ENCODE results near the gene WDR18. TPM values are rescaled to one million over a fixed set of nuclear protein-coding genes. Genes with fewer than 3 reads are reported as not detected.
"Not testable (repeated sequence)": the region's sequence is repeated elsewhere in the genome, so short reads cannot be mapped to it uniquely, and the experiment has no call there.

Gene WDR18
- total RNA-seq, 1 donor from 2014 or later: 20.7 TPM

DNA sequence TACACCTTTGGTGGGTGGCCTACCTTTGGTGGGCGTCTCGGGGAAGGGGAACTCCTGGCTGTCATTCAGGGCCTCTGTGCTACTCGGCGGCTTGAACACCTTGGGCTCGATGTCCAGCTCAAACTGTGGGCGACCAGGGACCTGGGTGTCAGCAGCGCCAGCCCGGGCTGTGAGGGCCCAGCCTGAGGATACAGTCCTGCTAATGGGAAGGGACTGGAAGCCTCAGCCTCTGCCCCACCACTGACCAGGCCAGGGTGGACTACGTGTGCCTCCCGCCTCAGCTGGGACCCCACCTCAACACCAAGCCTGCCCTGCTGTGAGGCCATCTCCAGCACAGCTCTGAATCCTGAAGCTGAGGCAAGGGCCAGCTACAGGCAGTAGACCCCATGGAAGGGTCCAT lies 29.1 kb downstream of the WDR18 start:
- intact Hi-C loops (cut with DNase I): no loop called here
- DNase-seq (ENCODE audit: missing footprints): no peak
- ATAC-seq: no peak

GRCh38 chr19:1014161-1015060 lies 30.3 kb downstream of the WDR18 start:
- DNase-seq (ENCODE audit: missing footprints) (no peak), ATAC-seq (no peak)
- intact Hi-C loops (cut with DNase I): no loop called here

- DNase-seq (ENCODE audit: missing footprints): no peak
- ATAC-seq: no peak
- intact Hi-C loops (cut with DNase I): no loop called here
Observed at GRCh38 chr19:1015061-1015781, 31.1 kb downstream of the WDR18 start.

DNA sequence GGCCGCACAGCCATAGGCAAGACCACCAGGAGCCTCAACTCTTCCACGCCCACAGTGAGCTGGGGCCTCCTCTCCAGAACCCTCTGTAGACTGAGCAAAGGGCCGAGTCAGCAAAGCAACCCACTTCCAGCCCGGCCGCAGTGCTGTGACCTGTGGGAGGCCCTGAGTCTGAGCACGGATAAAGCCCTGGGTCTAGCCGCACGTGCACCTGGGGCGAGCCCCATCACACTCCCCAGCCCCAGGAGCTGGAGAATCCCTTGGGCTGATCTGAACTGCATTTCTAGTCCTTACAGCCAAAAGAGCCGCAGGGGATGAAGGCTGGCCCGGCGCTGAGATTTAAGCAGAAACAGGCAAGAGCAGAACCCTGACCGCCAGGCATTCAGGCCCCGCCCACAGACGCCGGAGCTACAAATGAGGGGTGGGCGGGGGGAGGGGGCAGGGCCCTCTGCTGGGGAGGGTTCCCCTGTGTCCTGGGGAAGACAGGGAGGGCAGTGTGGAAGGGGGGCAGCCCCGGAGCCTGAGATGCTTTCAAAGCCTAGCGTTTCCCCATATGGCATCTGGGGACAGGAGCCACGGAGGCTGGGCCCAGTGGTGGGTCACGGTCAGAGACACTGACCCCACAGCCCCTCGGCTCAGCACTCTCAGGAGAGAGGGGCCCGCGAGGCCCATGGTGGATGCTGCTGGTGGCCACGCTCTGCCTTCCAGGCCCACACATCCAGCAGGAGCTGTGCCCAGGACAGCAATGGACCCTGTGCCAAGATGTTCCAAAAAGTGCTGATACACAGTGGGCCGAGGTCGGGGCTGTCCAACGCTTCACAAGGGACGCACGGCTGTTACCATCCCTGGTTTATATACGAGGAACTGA lies 31.9 kb downstream of the WDR18 start:
- DNase-seq (ENCODE audit: missing footprints): no peak
- no peak for ATAC-seq
- intact Hi-C loops (cut with DNase I): no loop called here

DNA sequence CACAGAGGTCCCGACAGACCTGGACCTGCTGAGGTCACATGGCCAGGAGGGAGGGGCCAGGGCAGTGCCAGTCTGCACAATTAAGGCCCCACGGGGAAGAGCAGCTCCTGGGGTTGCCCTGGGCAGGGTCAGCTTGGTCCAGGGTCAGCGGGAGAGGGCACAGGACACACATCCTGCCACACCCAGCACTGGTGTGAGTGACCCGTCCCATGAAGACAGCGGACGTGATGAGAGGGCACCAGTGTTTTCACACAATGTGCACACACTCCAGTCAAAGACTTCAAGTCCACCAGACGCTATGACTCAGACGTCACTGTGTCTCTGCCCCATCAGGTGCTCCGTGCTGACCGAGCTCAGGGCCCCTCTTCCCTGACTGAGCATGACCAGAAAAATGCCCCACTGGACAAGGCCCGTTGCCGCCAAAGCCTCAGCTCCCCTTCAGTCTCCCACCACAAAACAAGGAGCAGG lies 32.5 kb downstream of the WDR18 start:
- no peak for DNase-seq (ENCODE audit: missing footprints)
- no peak for ATAC-seq
- intact Hi-C loops (cut with DNase I): no loop called here

DNA sequence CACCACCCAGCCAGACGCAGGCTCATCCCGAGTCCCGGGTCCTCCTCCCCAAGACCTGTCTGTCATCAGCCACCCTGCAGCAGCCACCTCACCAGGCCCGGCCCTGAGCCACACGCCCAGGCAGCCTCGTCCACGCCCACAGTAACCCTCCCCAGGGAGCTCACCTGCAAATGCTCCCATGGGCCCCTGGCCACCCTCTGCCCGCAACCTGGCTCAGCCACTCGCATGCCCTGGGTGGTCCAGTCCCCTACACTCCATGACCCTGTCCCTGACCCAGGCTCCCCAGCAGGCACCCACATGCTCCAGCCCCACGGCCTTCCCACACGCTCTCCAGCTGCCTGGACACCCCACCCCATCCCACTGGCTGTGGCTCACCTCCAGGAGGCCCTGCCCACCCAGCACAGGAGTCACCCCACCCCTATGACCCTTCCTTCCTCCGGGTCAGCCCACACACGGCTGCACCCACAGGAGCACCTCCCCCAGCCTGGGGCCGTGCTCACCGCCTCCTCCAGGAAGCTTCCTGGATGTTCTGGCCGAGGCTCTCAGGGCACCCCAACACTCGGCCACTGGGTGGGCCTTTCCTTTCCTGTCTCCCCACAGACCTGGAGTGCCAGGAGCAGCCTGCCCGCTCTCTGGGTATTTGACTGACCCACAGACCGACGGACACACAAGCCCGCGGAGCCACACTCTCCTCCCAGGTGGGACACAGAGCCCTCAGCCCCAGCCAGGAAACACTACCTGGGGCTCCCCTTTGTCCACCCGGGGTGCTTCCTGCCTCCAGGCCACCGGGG lies 33.2 kb downstream of the WDR18 start:
- DNase-seq (ENCODE audit: missing footprints) (no peak), ATAC-seq (no peak)
- intact Hi-C loops (cut with DNase I): no loop called here

DNA sequence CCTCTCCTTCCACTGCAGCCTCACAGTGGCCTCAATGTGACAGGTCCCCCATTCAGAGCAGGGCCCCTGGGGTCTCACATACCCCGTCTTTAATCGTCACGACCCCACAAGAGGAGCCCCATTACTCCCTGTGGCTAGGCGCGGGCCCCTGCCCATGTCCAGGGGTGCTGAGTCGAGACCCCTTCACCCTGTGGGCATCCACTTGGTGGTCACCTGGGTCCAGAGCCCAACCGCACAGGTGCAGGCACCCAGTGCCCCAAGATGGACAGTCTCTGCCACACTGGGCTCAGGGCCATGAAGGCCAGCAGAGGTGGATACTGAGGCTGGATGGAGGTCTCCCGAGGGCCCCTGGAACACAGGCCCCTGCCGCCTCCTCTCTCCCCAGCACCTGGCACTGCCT lies 33.8 kb downstream of the WDR18 start:
- intact Hi-C loops (cut with DNase I): no loop called here
- ATAC-seq (no peak), DNase-seq (ENCODE audit: missing footprints) (no peak)

DNA sequence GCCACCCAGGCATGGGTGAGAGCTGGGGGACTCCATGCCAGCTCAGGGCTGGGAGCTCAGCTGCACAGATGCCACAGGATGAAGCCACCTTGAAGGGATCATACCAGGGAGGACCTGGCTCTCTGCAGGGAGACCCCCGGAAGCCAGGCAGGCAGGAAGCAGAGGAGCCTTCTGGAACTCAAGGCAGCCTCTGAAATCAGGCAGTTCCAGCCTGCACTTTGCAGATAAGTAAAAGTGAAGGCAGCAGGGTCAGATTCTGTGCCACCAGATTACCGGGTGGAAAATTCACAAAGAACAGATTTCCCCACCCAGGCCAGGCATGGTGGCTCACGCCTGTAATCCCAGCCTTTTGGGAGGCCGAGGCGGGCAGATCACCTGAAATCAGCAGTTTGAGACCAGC lies 34.2 kb downstream of the WDR18 start:
- intact Hi-C loops (cut with DNase I): no loop called here
- ATAC-seq: no peak

GRCh38 chr19:1018932-1019615 lies 34.9 kb downstream of the WDR18 start:
- DNase-seq (ENCODE audit: missing footprints): no peak
- intact Hi-C loops (cut with DNase I): no loop called here
- no peak for ATAC-seq

More for the DNA sequence above, 34.2 kb downstream of the WDR18 start:
- DNase-seq (ENCODE audit: missing footprints): no peak

GRCh38 chr19:1019616-1019961 lies 35.4 kb downstream of the WDR18 start:
- DNase-seq (ENCODE audit: missing footprints): no peak
- intact Hi-C loops (cut with DNase I): no loop called here
- no peak for ATAC-seq

GRCh38 chr19:1019980-1020867 lies 36.1 kb downstream of the WDR18 start:
- DNase-seq (ENCODE audit: missing footprints): no peak
- intact Hi-C loops (cut with DNase I): loop anchor here (10.0 kb wide), 1 partner anchor 365 kb away; the partner anchor contains the start of gene NDUFS7

DNA sequence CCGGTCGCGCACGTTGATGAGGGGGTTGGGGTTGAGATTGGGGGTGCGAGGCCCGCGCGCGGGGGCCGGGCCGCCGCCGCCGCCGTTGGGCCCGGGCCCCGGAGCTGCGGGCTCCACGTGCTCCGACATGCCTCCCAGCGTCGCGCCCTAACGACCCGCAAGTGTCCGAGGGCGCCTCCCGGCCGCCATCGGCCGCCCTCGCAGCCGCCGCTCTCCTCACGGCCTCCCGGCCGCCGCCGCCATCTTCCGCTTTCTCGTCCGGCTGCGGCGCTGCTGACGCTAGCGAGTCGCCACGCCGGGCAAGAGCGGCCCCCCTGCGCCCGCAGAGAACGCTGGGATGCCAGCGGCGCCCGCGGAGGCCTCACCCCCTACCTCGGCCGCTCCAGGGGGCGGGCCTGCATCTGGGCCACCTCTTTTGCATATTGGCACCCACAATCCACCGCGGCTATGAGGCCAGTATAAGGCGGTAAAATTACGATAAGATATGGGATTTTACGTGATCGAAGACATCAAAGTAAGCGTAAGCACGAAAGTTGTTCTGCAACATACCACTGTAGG lies 36.8 kb downstream of the WDR18 start, which contains the start of gene TMEM259:
TSS of gene TMEM259 (minus strand) at position 256 of the 558 bp plus-strand sequence. CDS start at position 129, 127 bp downstream.
- peak; percentile 94 for ATAC-seq
- DNase-seq (ENCODE audit: missing footprints): peak; percentile 99
- intact Hi-C loops (cut with DNase I): loop anchor here (1.0 to 10.0 kb wide), 2 partner anchors 82 to 364 kb away; partner anchors contain the start of genes GPX4 and NDUFS7

More at GRCh38 chr19:1019980-1020867, 36.1 kb downstream of the WDR18 start:
- no peak for ATAC-seq

GRCh38 chr19:1023883-1024188 lies 39.7 kb downstream of the WDR18 start:
- intact Hi-C loops (cut with DNase I): loop anchor here (10.0 kb wide), 1 partner anchor 361 kb away; the partner anchor contains the start of gene NDUFS7
- ATAC-seq; DNase-seq (ENCODE audit: missing footprints): not testable (repeated sequence)

GRCh38 chr19:1025080-1025479 lies 40.9 kb downstream of the WDR18 start:
- not testable (repeated sequence) for DNase-seq (ENCODE audit: missing footprints); ATAC-seq
- intact Hi-C loops (cut with DNase I): loop anchor here (10.0 kb wide), 1 partner anchor 360 kb away; the partner anchor contains the start of gene NDUFS7

GRCh38 chr19:1025960-1026782 lies 42.0 kb downstream of the WDR18 start, which contains the start of gene CNN2:
Gene CNN2, plus strand, starts transcription at chr19:1026608. Its CDS starts 54 bp downstream, at chr19:1026662.
- DNase-seq (ENCODE audit: missing footprints) (peak; percentile 94), ATAC-seq (peak; percentile 73)
- intact Hi-C loops (cut with DNase I): loop anchor here (10.0 kb wide), 1 partner anchor 359 kb away; the partner anchor contains the start of gene NDUFS7

All from Right ventricle myocardium inferior (tissue), 1 donor.